Hepatocyte (in vitro differentiated cells): Measurements from ENCODE around the gene METRNL. TPM values are rescaled to one million over a fixed set of nuclear protein-coding genes. Genes with fewer than 3 reads are reported as not detected.

Source experiments
- DNase-seq: peaks from one replicate; pipeline ENCODE4 v3.0.0-alpha.2; 2016; ENCODE audit warnings: low spot score
- H2AFZ ChIP-seq: fragments of 200-600 bp; sonication (generic); 2 replicates; pipeline ENCODE4 v1.6.0; 2016; ENCODE audit warnings: antibody characterized with exemption, mild to moderate bottlenecking
- H3K27ac ChIP-seq: fragments of 200-600 bp; sonication (generic); 2 replicates; pipeline ENCODE4 v1.5.1; 2016; ENCODE audit warnings: mild to moderate bottlenecking
- H3K27me3 ChIP-seq: fragments of 200-600 bp; sonication (generic); 2 replicates; pipeline ENCODE4 v1.6.1; 2016
- H3K36me3 ChIP-seq: fragments of 200-600 bp; sonication (generic); replicated peaks from 2 replicates; pipeline ENCODE4 v1.5.1; 2016; ENCODE audit warnings: low read depth; ENCODE audit not compliant: insufficient read depth
- H3K4me1 ChIP-seq: fragments of 200-600 bp; sonication (generic); 2 replicates; pipeline ENCODE4 v1.5.1; 2016; ENCODE audit warnings: mild to moderate bottlenecking, moderate library complexity; ENCODE audit not compliant: insufficient read depth
- H3K4me2 ChIP-seq: fragments of 200-600 bp; sonication (generic); 2 replicates; pipeline ENCODE4 v1.6.0; 2016
- H3K4me3 ChIP-seq: fragments of 200-600 bp; sonication (generic); 2 replicates; pipeline ENCODE4 v1.5.1; 2016; ENCODE audit warnings: mild to moderate bottlenecking
- H3K79me2 ChIP-seq: fragments of 200-600 bp; sonication (generic); 2 replicates; pipeline ENCODE4 v1.6.0; 2017; ENCODE audit warnings: mild to moderate bottlenecking
- H3K9me2 ChIP-seq: fragments of 200-600 bp; sonication (generic); replicated peaks from 2 replicates; pipeline ENCODE4 v1.6.0; 2017; ENCODE audit warnings: mild to moderate bottlenecking; ENCODE audit not compliant: insufficient read depth
- H3K9me3 ChIP-seq: fragments of 200-600 bp; sonication (generic); 2 replicates; pipeline ENCODE4 v1.5.1; 2016; ENCODE audit warnings: low read depth, mild to moderate bottlenecking
- H4K20me1 ChIP-seq: fragments of 200-600 bp; sonication (generic); 2 replicates; pipeline ENCODE4 v1.6.0; 2016; ENCODE audit warnings: mild to moderate bottlenecking; ENCODE audit not compliant: insufficient read depth, poor library complexity, severe bottlenecking
- CTCF ChIP-seq: fragments of 200-600 bp; sonication (generic); IDR thresholded peaks from 2 replicates; pipeline ENCODE4 v1.5.1; 2016; ENCODE audit warnings: antibody characterized with exemption, mild to moderate bottlenecking; ENCODE audit not compliant: poor library complexity
- EZH2 ChIP-seq: fragments of 200-600 bp; sonication (generic); IDR thresholded peaks from 2 replicates; pipeline ENCODE4 v1.6.1; 2016; ENCODE audit warnings: antibody characterized with exemption, mild to moderate bottlenecking, borderline replicate concordance
- EZH2phosphoT487 ChIP-seq: fragments of 200-600 bp; sonication (generic); IDR thresholded peaks from one replicate; pipeline ENCODE4 v1.6.1; 2018; ENCODE audit warnings: antibody characterized with exemption, mild to moderate bottlenecking, low read depth, moderate library complexity; ENCODE audit not compliant: unreplicated experiment, severe bottlenecking
- WGBS: methylation state at CpG from one replicate; pipeline ENCODE4 v1.1.6; 2016; ENCODE audit warnings: low lambda C conversion rate; ENCODE audit errors: missing lambda C conversion rate; 5-methylcytosine and 5-hydroxymethylcytosine counted together
- polyA plus RNA-seq: library from polyadenylated mRNA; unstranded; fragments of >200 nt; fragmentation: Nextera tagmentation; extraction: Ambion mirVana; gene quantifications from 2 replicates; pipeline ENCODE4 v1.2.1, GENCODE V29; 2016
- total RNA-seq: library from RNA; depleted of rRNA; stranded (reverse); fragments of >200 nt; gene quantifications from 2 replicates; pipeline ENCODE4 v1.2.3, GENCODE V29; 2014

METRNL gene
- total and polyA plus RNA-seq, 2 experiments from 2014 or later: 97.2 to 164 TPM

GRCh38 chr17:83062011-83062817, 17.2 kb upstream of the METRNL start:
- no peak overlapping the region for H3K4me2 ChIP-seq
- no peak for TF ChIP-seq EZH2phosphoT487
- TF ChIP-seq CTCF: no peak
- no peak for TF ChIP-seq EZH2
- no peak overlapping the region for H2AFZ ChIP-seq
- no peak for DNase-seq
- H3K4me3 ChIP-seq: no peak overlapping the region
- H3K27ac ChIP-seq: no peak overlapping the region
- no peaks in the 10 kb centered on the region for H3K36me3 ChIP-seq
- H3K9me2 ChIP-seq: no peaks in the 10 kb centered on the region
- no peaks in the 10 kb centered on the region for H3K9me3 ChIP-seq
- no peaks in the 10 kb centered on the region for H3K27me3 ChIP-seq
- no peaks in the 10 kb centered on the region for H3K79me2 ChIP-seq
- WGBS: 93% methylated on average over 14 of the region's 24 CpGs
- H4K20me1 ChIP-seq: no peaks in the 10 kb centered on the region
- no peaks in the 10 kb centered on the region for H3K4me1 ChIP-seq

GRCh38 chr17:83062818-83063671, 16.4 kb upstream of the METRNL start:
- Histone ChIP-seq H3K36me3 (no peaks in the 10 kb centered on the region), H3K4me1 (no peaks in the 10 kb centered on the region), H3K9me2 (no peaks in the 10 kb centered on the region), H2AFZ (no peak overlapping the region), H3K79me2 (no peaks in the 10 kb centered on the region), H3K27me3 (no peaks in the 10 kb centered on the region), H3K9me3 (no peaks in the 10 kb centered on the region), H3K4me2 (no peak overlapping the region), H4K20me1 (no peaks in the 10 kb centered on the region), H3K27ac (no peak overlapping the region), H3K4me3 (no peak overlapping the region)
- no peak for DNase-seq
- 93% methylated on average over 30 of the region's 30 CpGs for WGBS
- TF ChIP-seq EZH2phosphoT487 (no peak), EZH2 (no peak), CTCF (no peak)

GRCh38 chr17:83064021-83064731, 15.2 kb upstream of the METRNL start:
- Histone ChIP-seq H3K9me3 (no peaks in the 10 kb centered on the region), H3K36me3 (no peaks in the 10 kb centered on the region), H3K27me3 (no peaks in the 10 kb centered on the region), H3K4me3 (no peak overlapping the region), H3K4me1 (no peaks in the 10 kb centered on the region), H4K20me1 (no peaks in the 10 kb centered on the region), H3K9me2 (no peaks in the 10 kb centered on the region), H3K27ac (no peak overlapping the region), H2AFZ (no peak overlapping the region), H3K79me2 (no peaks in the 10 kb centered on the region), H3K4me2 (no peak overlapping the region)
- WGBS: 94% methylated on average over 17 of the region's 18 CpGs
- no peak for DNase-seq
- TF ChIP-seq EZH2 (no peak), CTCF (no peak), EZH2phosphoT487 (no peak)
